MM.1S (cell line): Measurements from ENCODE around the gene OGG1.

Source experiments
- DNase-seq: peaks from one replicate; pipeline ENCODE4 v3.0.0-alpha.2; 2015
- H2AFZ ChIP-seq: fragments of 300-600 bp; sonication (generic); 2 replicates; pipeline ENCODE4 v1.6.0; 2016; ENCODE audit warnings: antibody characterized with exemption, low read length
- H3F3A ChIP-seq: fragments of 300-600 bp; sonication (generic); 2 replicates; pipeline ENCODE4 v1.6.1; 2016; ENCODE audit warnings: mild to moderate bottlenecking, antibody characterized with exemption, low read length, moderate library complexity, mixed read lengths; ENCODE audit not compliant: insufficient read depth
- H3K27ac ChIP-seq: fragments of 300-600 bp; sonication (generic); 2 replicates; pipeline ENCODE4 v1.5.1; 2016; ENCODE audit warnings: mild to moderate bottlenecking, low read length
- H3K27me3 ChIP-seq: fragments of 300-600 bp; sonication (generic); replicated peaks from 2 replicates; pipeline ENCODE4 v1.6.0; 2016; ENCODE audit warnings: low read length; ENCODE audit not compliant: insufficient read depth
- H3K36me3 ChIP-seq: fragments of 300-600 bp; sonication (generic); replicated peaks from 2 replicates; pipeline ENCODE4 v1.6.1; 2016; ENCODE audit warnings: mild to moderate bottlenecking, low read length, mixed read lengths; ENCODE audit not compliant: insufficient read depth
- H3K4me1 ChIP-seq: fragments of 300-600 bp; sonication (generic); 2 replicates; pipeline ENCODE4 v1.6.1; 2016; ENCODE audit warnings: low read length, mixed read lengths
- H3K4me2 ChIP-seq: fragments of 300-600 bp; sonication (generic); 2 replicates; pipeline ENCODE4 v1.6.0; 2016; ENCODE audit warnings: low read depth, low read length
- H3K4me3 ChIP-seq: fragments of 300-600 bp; sonication (generic); 2 replicates; pipeline ENCODE4 v1.5.1; 2016; ENCODE audit warnings: low read length, mixed read lengths
- H3K79me2 ChIP-seq: fragments of 300-600 bp; sonication (generic); 2 replicates; pipeline ENCODE4 v1.6.1; 2016; ENCODE audit warnings: mixed run types, low read length, mixed read lengths
- H3K9ac ChIP-seq: fragments of 300-600 bp; sonication (generic); 2 replicates; pipeline ENCODE4 v1.6.1; 2016; ENCODE audit warnings: low read length, mixed read lengths
- H3K9me2 ChIP-seq: fragments of 300-600 bp; sonication (generic); replicated peaks from 2 replicates; pipeline ENCODE4 v1.6.1; 2016; ENCODE audit warnings: mild to moderate bottlenecking, low read length, mixed read lengths; ENCODE audit not compliant: insufficient read depth
- H3K9me3 ChIP-seq: fragments of 300-600 bp; sonication (generic); replicated peaks from 2 replicates; pipeline ENCODE4 v1.6.1; 2016; ENCODE audit warnings: mild to moderate bottlenecking, low read length, mixed read lengths; ENCODE audit not compliant: insufficient read depth
- H4K20me1 ChIP-seq: fragments of 300-600 bp; sonication (generic); 2 replicates; pipeline ENCODE4 v1.6.1; 2016; ENCODE audit warnings: mild to moderate bottlenecking, low read length, moderate library complexity, mixed read lengths; ENCODE audit not compliant: insufficient read depth
- EZH2 ChIP-seq: fragments of 300-600 bp; sonication (generic); optimal IDR thresholded peaks from 2 replicates; pipeline ENCODE3; 2017; ENCODE audit warnings: low read depth, mild to moderate bottlenecking, antibody characterized with exemption, low read length, mixed read lengths
- EZH2phosphoT487 ChIP-seq: fragments of 300-600 bp; sonication (generic); IDR thresholded peaks from 2 replicates; pipeline ENCODE4 v1.6.1; 2018; ENCODE audit warnings: antibody characterized with exemption, low read length
- TF ChIP-seq, protein P1 (sequence below): fragments of 300-600 bp; sonication (generic); IDR thresholded peaks from 2 replicates; pipeline ENCODE4 v1.5.1; 2016; ENCODE audit warnings: antibody characterized with exemption, low read length, mixed read lengths

Gene OGG1

DNA sequence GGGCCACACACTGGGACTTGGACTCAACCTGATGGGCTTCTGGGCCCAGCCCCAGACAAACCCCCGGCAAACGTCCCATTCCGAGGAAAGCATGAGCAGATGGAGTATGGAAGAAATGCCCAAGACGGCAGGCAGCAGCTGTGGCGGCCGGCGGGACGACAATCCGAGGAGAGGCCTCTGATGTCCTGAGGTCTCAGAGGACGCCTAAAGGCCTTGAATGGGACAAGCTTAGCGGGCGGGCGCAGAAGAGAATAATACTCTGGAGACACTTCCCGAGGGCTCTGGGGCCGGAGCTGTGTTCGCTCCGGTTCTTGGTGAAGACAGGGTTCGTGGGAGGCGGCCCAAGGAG is 482 bp upstream of the OGG1 start:
- TF ChIP-seq EZH2phosphoT487 (no peak), EZH2 (no peak)
- TF ChIP-seq, protein P1, sequence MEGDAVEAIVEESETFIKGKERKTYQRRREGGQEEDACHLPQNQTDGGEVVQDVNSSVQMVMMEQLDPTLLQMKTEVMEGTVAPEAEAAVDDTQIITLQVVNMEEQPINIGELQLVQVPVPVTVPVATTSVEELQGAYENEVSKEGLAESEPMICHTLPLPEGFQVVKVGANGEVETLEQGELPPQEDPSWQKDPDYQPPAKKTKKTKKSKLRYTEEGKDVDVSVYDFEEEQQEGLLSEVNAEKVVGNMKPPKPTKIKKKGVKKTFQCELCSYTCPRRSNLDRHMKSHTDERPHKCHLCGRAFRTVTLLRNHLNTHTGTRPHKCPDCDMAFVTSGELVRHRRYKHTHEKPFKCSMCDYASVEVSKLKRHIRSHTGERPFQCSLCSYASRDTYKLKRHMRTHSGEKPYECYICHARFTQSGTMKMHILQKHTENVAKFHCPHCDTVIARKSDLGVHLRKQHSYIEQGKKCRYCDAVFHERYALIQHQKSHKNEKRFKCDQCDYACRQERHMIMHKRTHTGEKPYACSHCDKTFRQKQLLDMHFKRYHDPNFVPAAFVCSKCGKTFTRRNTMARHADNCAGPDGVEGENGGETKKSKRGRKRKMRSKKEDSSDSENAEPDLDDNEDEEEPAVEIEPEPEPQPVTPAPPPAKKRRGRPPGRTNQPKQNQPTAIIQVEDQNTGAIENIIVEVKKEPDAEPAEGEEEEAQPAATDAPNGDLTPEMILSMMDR = no peak
- no peak for DNase-seq
- H3K4me2 ChIP-seq = peak overlapping the region; percentile 92
- peaks cover 18% of the 10 kb centered on the region for H3F3A ChIP-seq
- no peaks in the 10 kb centered on the region for H4K20me1 ChIP-seq
- H3K4me3 ChIP-seq = peak overlapping the region; percentile 96
- H3K9me2 ChIP-seq = no peaks in the 10 kb centered on the region
- H3K4me1 ChIP-seq = peaks cover 6% of the 10 kb centered on the region
- H3K27ac ChIP-seq = peak overlapping the region; percentile 83; the same call in 1 of the 2 replicates
- no peaks in the 10 kb centered on the region for H3K9me3 ChIP-seq
- no peaks in the 10 kb centered on the region for H3K27me3 ChIP-seq
- peak overlapping the region; percentile 79 for H2AFZ ChIP-seq
- peak overlapping the region; percentile 65; the same call in 1 of the 2 replicates for H3K9ac ChIP-seq
- peaks cover 20% of the 10 kb centered on the region for H3K79me2 ChIP-seq
- H3K36me3 ChIP-seq = peaks cover 3% of the 10 kb centered on the region

DNA sequence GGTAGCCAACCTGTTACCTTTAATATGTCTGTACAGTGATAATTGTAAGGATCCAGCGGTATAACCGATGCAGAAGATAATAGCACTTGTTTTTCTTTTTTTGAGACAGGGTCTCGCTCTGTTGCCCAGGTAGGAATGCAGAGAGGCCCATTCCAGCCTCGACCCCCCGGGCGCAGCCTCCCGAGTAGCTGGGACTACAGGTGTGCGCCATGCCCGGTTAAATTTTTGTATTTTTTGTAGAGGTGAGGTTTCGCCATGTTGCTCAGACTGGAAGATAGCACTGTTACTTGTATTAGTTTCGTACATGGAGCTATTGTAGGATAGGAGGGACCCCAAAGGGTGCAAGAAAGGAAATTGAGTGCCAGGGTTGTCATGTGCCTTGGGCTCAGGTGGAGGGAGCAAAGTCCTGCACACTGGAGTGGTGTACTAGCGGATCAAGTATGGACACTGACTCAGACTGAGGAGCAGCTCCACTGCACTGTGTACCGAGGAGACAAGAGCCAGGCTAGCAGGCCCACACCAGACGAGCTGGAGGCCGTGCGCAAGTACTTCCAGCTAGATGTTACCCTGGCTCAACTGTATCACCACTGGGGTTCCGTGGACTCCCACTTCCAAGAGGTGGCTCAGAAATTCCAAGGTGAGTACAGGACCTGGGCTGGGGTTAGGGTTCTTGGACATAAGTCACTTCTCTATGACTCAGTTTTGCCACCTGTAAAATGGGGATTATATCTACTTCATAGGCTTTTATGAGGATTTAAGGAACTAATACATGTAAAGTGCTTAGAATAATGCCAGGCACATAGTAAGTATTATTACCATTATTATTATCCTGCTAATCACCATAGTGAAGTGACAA is 1.0 kb downstream of the OGG1 start:
- H3K9me2 ChIP-seq = no peaks in the 10 kb centered on the region
- peaks cover 20% of the 10 kb centered on the region for H3K79me2 ChIP-seq
- no peaks in the 10 kb centered on the region for H3K9me3 ChIP-seq
- peak overlapping the region; percentile 96 for H3K4me3 ChIP-seq
- peak overlapping the region; percentile 99 for H2AFZ ChIP-seq
- H3K4me2 ChIP-seq = peak overlapping the region; percentile 99
- H3K9ac ChIP-seq = peak overlapping the region; percentile 77
- H3K36me3 ChIP-seq = peaks cover 3% of the 10 kb centered on the region
- TF ChIP-seq EZH2 (no peak), EZH2phosphoT487 (no peak)
- TF ChIP-seq, protein P1 = no peak
- H4K20me1 ChIP-seq = no peaks in the 10 kb centered on the region
- H3K4me1 ChIP-seq = peaks cover 6% of the 10 kb centered on the region
- no peak for DNase-seq
- H3K27ac ChIP-seq = peak overlapping the region; percentile 83; the same call in 1 of the 2 replicates
- H3F3A ChIP-seq = peaks cover 18% of the 10 kb centered on the region
- H3K27me3 ChIP-seq = no peaks in the 10 kb centered on the region

DNA sequence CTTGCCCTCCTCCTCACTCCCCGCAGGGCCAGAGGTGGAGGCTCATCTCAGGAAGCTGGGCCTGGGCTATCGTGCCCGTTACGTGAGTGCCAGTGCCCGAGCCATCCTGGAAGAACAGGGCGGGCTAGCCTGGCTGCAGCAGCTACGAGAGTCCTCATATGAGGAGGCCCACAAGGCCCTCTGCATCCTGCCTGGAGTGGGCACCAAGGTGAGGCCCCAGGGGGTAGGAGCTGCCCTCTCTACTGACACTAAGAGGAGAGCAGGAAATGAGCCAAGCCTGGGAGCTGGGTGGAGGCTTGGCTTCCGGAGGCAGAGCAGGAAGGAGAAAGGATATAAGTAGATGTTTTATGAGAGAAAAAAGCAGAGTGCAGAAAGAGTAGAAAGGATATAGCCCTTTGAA is 4.9 kb downstream of the OGG1 start:
- H3K4me2 ChIP-seq = no peak overlapping the region
- TF ChIP-seq EZH2phosphoT487 (no peak), EZH2 (no peak)
- TF ChIP-seq, protein P1 = no peak

More for the DNA sequence above, 4.9 kb downstream of the OGG1 start:
- H3K27me3 ChIP-seq = no peaks in the 10 kb centered on the region
- H2AFZ ChIP-seq = no peak overlapping the region
- 0 out of 2 replicates have a peak, but pooled peaks cover 3% of the 10 kb centered on the region for H3K36me3 ChIP-seq
- H4K20me1 ChIP-seq = no peaks in the 10 kb centered on the region
- DNase-seq = no peak
- H3K9me3 ChIP-seq = no peaks in the 10 kb centered on the region
- no peaks in the 10 kb centered on the region; the same call in 1 of the 2 replicates for H3F3A ChIP-seq
- no peak overlapping the region for H3K4me3 ChIP-seq
- no peak overlapping the region for H3K9ac ChIP-seq
- no peak overlapping the region for H3K27ac ChIP-seq
- H3K4me1 ChIP-seq = peaks cover 6% of the 10 kb centered on the region
- H3K79me2 ChIP-seq = peaks cover 20% of the 10 kb centered on the region
- no peaks in the 10 kb centered on the region for H3K9me2 ChIP-seq
